CD4-positive, alpha-beta T cell (primary cell): Measurements from ENCODE around the gene LSAMP. TPM values are rescaled to one million over a fixed set of nuclear protein-coding genes. Genes with fewer than 3 reads are reported as not detected.

Source experiments
- ATAC-seq: fragments of 200-7000 bp; cut with Tn5 transposase; one replicate; pipeline ENCODE4 v1.10.0; 2022; ENCODE audit warnings: mild to moderate bottlenecking; ENCODE audit not compliant: poor library complexity
- CTCF ChIA-PET: fragments of 350-600 bp; sonication (Branson Sonifier 250); formaldehyde crosslinking; loops from one replicate; lab custom pipeline; 2021; ENCODE audit warnings: antibody characterized with exemption, inconsistent platforms; lab: Charles Lee
- POLR2A ChIA-PET: fragments of 350-600 bp; sonication (Branson Sonifier 250); formaldehyde crosslinking; loops from one replicate; lab custom pipeline; 2021; ENCODE audit warnings: antibody characterized with exemption, inconsistent platforms; lab: Charles Lee
- DNase-seq, 14 experiments: peaks; one replicate each; pipeline ENCODE4 v3.0.0-alpha.2; 2013 to 2020; ENCODE audit warnings: mixed read lengths in 2 of 14
- H3K27ac ChIP-seq, 2 donors: one replicate each; pipeline versions ENCODE4 v1.5.1 to v1.7.0; 2013; ENCODE audit warnings: low read length in 2 of 2, low read depth in 1 of 2, mild to moderate bottlenecking in 1 of 2
- H3K27me3 ChIP-seq, 2 experiments: 1 replicate in 1 of 2; 2 replicates in 1 of 2; pipeline versions ENCODE4 v1.6.1 to v1.7.0; 2013; ENCODE audit warnings: low read length in 2 of 2, control low read depth in 1 of 2, mild to moderate bottlenecking in 1 of 2, moderate library complexity in 1 of 2; ENCODE audit not compliant: insufficient read depth in 2 of 2, control insufficient read depth in 1 of 2
- H3K36me3 ChIP-seq: one replicate; pipeline ENCODE4 v1.6.1; 2013; ENCODE audit warnings: low read length, control low read depth; ENCODE audit not compliant: insufficient read depth
- H3K4me1 ChIP-seq: one replicate; pipeline ENCODE4 v1.6.1; 2013; ENCODE audit warnings: low read length, control low read depth; ENCODE audit not compliant: insufficient read depth
- H3K4me3 ChIP-seq: one replicate; pipeline ENCODE4 v1.5.1; 2013; ENCODE audit warnings: mild to moderate bottlenecking, low read length, moderate library complexity
- H3K9me3 ChIP-seq, 2 experiments: 1 replicate in 1 of 2; 2 replicates in 1 of 2; pipeline versions ENCODE4 v1.6.1 to v1.7.0; 2013; ENCODE audit warnings: low read length in 2 of 2, mild to moderate bottlenecking in 2 of 2, control low read depth in 1 of 2, moderate library complexity in 1 of 2; ENCODE audit not compliant: control insufficient read depth in 1 of 2, insufficient read depth in 1 of 2
- H3K27ac Mint-ChIP-seq: one replicate; pipeline ENCODE4 v1.8.0; 2020; ENCODE audit warnings: mixed read lengths
- H3K27me3 Mint-ChIP-seq: one replicate; pipeline ENCODE4 v1.8.0; 2021; ENCODE audit warnings: mixed read lengths
- H3K36me3 Mint-ChIP-seq: one replicate; pipeline ENCODE4 v1.8.0; 2021; ENCODE audit warnings: low read depth, mixed read lengths
- H3K4me1 Mint-ChIP-seq: one replicate; pipeline ENCODE4 v1.8.0; 2021; ENCODE audit warnings: low read depth, mixed read lengths
- H3K4me3 Mint-ChIP-seq: one replicate; pipeline ENCODE4 v1.8.0; 2020; ENCODE audit warnings: mild to moderate bottlenecking, mixed read lengths
- H3K9me3 Mint-ChIP-seq: one replicate; pipeline ENCODE4 v1.8.0; 2020; ENCODE audit warnings: mixed read lengths
- intact Hi-C, 2 experiments: fragments of 100-400 bp; cut with DNase I in 1 of 2; cut with micrococcal nuclease in 1 of 2; formaldehyde crosslinking; loops; one replicate each; pipeline versions ENCODE4 v1.15.1 to v1.9.0; 2023 to 2025; cut with DNase I, micrococcal nuclease
- total RNA-seq, 174 experiments: library from RNA in 2 of 174; stranded (reverse) in 2 of 174; gene quantifications; one replicate each; pipeline ENCODE4 v1.2.3 and lab custom pipeline; 2021 to 2026
- TF ChIP-seq, protein P1 (sequence below): fragments of 200-600 bp; IDR thresholded peaks from one replicate; pipeline ENCODE4 v1.8.0; 2022; ENCODE audit warnings: antibody characterized with exemption, mild to moderate bottlenecking

Gene LSAMP
- total RNA-seq, 2 experiments from 2014 or later: not detected

DNA sequence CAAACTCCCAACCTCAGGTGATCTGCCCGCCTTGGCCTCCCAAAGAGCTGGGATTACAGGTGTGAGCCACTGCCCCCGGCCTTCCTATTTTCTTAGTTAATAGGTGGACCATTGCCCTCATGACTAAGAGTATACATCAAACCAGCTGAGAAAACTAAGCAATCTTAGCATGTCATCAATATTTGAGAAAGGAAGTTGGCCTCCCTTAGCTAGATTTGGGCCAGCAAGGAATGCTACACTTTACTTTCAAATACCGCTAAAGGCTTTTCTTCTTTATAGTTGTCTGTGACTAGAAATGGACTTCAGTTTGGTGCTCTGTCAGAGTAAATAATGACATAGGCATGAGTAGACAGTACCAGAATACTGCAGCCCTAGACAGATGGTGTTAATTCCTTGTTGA, 622.7 kb downstream of the LSAMP start:
- Mint-ChIP-seq H3K9me3 (no peaks in the 10 kb centered on the region), H3K27ac (no peak overlapping the region), H3K4me3 (no peak overlapping the region), H3K36me3 (no peaks in the 10 kb centered on the region), H3K4me1 (no peaks in the 10 kb centered on the region), H3K27me3 (peaks cover 12% of the 10 kb centered on the region)
- TF ChIP-seq, protein P1, sequence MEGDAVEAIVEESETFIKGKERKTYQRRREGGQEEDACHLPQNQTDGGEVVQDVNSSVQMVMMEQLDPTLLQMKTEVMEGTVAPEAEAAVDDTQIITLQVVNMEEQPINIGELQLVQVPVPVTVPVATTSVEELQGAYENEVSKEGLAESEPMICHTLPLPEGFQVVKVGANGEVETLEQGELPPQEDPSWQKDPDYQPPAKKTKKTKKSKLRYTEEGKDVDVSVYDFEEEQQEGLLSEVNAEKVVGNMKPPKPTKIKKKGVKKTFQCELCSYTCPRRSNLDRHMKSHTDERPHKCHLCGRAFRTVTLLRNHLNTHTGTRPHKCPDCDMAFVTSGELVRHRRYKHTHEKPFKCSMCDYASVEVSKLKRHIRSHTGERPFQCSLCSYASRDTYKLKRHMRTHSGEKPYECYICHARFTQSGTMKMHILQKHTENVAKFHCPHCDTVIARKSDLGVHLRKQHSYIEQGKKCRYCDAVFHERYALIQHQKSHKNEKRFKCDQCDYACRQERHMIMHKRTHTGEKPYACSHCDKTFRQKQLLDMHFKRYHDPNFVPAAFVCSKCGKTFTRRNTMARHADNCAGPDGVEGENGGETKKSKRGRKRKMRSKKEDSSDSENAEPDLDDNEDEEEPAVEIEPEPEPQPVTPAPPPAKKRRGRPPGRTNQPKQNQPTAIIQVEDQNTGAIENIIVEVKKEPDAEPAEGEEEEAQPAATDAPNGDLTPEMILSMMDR: no peak
- no peak overlapping the region for H3K27ac ChIP-seq
- no peaks in the 10 kb centered on the region for H3K4me1 ChIP-seq
- no peak overlapping the region for H3K4me3 ChIP-seq
- CTCF ChIA-PET: interaction anchor here (1.0 kb wide), 1 partner anchor 38 kb away, joined by 6 read pairs; no protein-coding TSS in a partner anchor
- H3K27me3 ChIP-seq: peaks cover 0 to 7% of the 10 kb centered on the region in 2 experiments
- no peak for DNase-seq
- intact Hi-C loops: loop anchor here in 1 of 2 experiments (5.0 kb wide), 1 partner anchor 35 kb away; no protein-coding TSS in a partner anchor
- no peak for ATAC-seq
- POLR2A ChIA-PET: no interaction called here
- H3K36me3 ChIP-seq: no peaks in the 10 kb centered on the region
- H3K9me3 ChIP-seq: no peaks in the 10 kb centered on the region

DNA sequence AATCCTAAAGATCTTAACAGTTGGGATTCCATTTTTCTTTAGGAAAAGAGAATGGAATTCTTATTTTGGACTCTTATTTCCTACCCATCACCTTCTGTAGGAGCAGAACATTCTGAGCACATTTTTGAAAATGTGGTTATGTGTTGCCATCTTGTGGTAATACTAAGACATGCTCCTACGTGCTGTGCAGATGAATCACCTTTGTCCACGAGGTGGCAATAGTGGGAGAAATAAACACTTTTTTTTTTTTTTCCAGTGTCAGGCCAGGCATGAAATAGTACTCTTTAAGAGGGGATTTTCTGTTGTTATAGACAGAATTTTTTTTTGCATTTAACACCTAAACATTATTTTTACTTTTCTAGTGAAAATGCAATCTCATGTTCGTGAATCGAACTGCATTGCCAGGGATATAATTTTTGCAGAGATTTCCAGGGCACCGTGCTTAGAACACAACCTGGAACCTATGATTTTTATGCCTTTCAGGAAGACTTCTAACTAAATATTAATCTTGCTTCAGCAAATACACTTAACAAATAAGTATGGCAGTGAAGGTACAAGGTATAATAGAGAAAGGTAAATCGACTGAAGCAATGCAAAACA, 625.4 kb downstream of the LSAMP start:
- Histone ChIP-seq H3K27me3 (no peaks in the 10 kb centered on the region), H3K27ac (no peak overlapping the region), H3K4me1 (no peaks in the 10 kb centered on the region), H3K4me3 (no peak overlapping the region), H3K9me3 (no peaks in the 10 kb centered on the region), H3K36me3 (no peaks in the 10 kb centered on the region)
- no peaks in the 10 kb centered on the region for H3K36me3 Mint-ChIP-seq
- H3K4me3 Mint-ChIP-seq: no peak overlapping the region
- H3K27me3 Mint-ChIP-seq: no peaks in the 10 kb centered on the region
- TF ChIP-seq, protein P1: peak; percentile 100
- ChIA-PET POLR2A (interaction anchor here (0.7 kb wide), 1 partner anchor 36 kb away, joined by 3 read pairs; no protein-coding TSS in a partner anchor), CTCF (interaction anchor here (0.8 to 2.2 kb wide), 2 partner anchors 36 kb away, joined by 6 to 7 read pairs; no protein-coding TSS in a partner anchor)
- no peak overlapping the region for H3K27ac Mint-ChIP-seq
- no peaks in the 10 kb centered on the region for H3K9me3 Mint-ChIP-seq
- ATAC-seq (peak; percentile 95), DNase-seq (peak; percentile 18 to 89 (median 40))
- intact Hi-C loops: loop anchor here (5.0 to 10.0 kb wide), 6 partner anchors 33 to 1665 kb away; no protein-coding TSS in a partner anchor
- H3K4me1 Mint-ChIP-seq: no peaks in the 10 kb centered on the region

- ATAC-seq (peak; percentile 64), DNase-seq (peak; percentile 39 to 81 (median 60))
- ChIA-PET POLR2A (interaction anchor here (1.0 kb wide), 2 partner anchors 29 to 31 kb away, joined by 3 to 7 read pairs; no protein-coding TSS in a partner anchor), CTCF (interaction anchor here (0.6 to 1.4 kb wide), 7 partner anchors 9 to 773 kb away, joined by 3 to 16 read pairs (median 4); no protein-coding TSS in a partner anchor)
- H3K27ac Mint-ChIP-seq: no peak overlapping the region
- Histone ChIP-seq H3K4me3 (no peak overlapping the region), H3K9me3 (no peaks in the 10 kb centered on the region), H3K27ac (no peak overlapping the region), H3K36me3 (no peaks in the 10 kb centered on the region), H3K27me3 (peaks cover 0 to 7% of the 10 kb centered on the region in 2 experiments), H3K4me1 (no peaks in the 10 kb centered on the region)
- no peaks in the 10 kb centered on the region for H3K36me3 Mint-ChIP-seq
- H3K27me3 Mint-ChIP-seq: peaks cover 21% of the 10 kb centered on the region
- TF ChIP-seq, protein P1: peak; percentile 95
- H3K9me3 Mint-ChIP-seq: no peaks in the 10 kb centered on the region
- intact Hi-C loops: loop anchor here (1.0 to 10.0 kb wide), 8 partner anchors 30 to 1660 kb away; no protein-coding TSS in a partner anchor
- H3K4me3 Mint-ChIP-seq: no peak overlapping the region
- no peaks in the 10 kb centered on the region for H3K4me1 Mint-ChIP-seq
Observed at GRCh38 chr3:115814778-115815380, 630.4 kb downstream of the LSAMP start.
